Measurements from ENCODE around the gene CDK6. TPM values are rescaled to one million over a fixed set of nuclear protein-coding genes. Genes with fewer than 3 reads are reported as not detected.

CDK6 gene
- total RNA-seq, 2 donors from 2014 or later: 28.5 to 36.6 TPM

GRCh38 chr7:92875173-92875572 lies 38.8 kb upstream of the CDK6 start:
- peaks cover 2% of the 10 kb centered on the region for H3K4me1 Mint-ChIP-seq
- H3K4me1 ChIP-seq (ENCODE audit: control insufficient read depth, insufficient read depth, low read length): peaks cover 4% of the 10 kb centered on the region
- H3K27ac Mint-ChIP-seq: no peak overlapping the region
- H3K9me3 ChIP-seq (ENCODE audit: control insufficient read depth, low read length): no peaks in the 10 kb centered on the region
- no peaks in the 10 kb centered on the region for H3K36me3 ChIP-seq (ENCODE audit: control insufficient read depth, insufficient read depth, low read length)
- TF ChIP-seq, protein P1, sequence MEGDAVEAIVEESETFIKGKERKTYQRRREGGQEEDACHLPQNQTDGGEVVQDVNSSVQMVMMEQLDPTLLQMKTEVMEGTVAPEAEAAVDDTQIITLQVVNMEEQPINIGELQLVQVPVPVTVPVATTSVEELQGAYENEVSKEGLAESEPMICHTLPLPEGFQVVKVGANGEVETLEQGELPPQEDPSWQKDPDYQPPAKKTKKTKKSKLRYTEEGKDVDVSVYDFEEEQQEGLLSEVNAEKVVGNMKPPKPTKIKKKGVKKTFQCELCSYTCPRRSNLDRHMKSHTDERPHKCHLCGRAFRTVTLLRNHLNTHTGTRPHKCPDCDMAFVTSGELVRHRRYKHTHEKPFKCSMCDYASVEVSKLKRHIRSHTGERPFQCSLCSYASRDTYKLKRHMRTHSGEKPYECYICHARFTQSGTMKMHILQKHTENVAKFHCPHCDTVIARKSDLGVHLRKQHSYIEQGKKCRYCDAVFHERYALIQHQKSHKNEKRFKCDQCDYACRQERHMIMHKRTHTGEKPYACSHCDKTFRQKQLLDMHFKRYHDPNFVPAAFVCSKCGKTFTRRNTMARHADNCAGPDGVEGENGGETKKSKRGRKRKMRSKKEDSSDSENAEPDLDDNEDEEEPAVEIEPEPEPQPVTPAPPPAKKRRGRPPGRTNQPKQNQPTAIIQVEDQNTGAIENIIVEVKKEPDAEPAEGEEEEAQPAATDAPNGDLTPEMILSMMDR (conservative IDR thresholded peaks at IDR 0.05): no peak
- no peak overlapping the region for H3K9ac ChIP-seq (ENCODE audit: extremely low read depth, low read length, poor library complexity, severe bottlenecking)
- DNase-seq: no peak
- 94% methylated on average over 1 of the region's 1 CpG; no CpG with 5 or more reads in 1 of the 2 experiments for WGBS, 2 experiments (ENCODE audit: insufficient coverage in 1 of 2, insufficient read length in 1 of 2)
- H3K9me3 Mint-ChIP-seq: no peaks in the 10 kb centered on the region
- H3K4me3 ChIP-seq (ENCODE audit: low read length): no peak overlapping the region
- H3K27me3 ChIP-seq (ENCODE audit: control insufficient read depth, insufficient read depth, low read length, poor library complexity, severe bottlenecking): no peaks in the 10 kb centered on the region
- no peak overlapping the region for H3K27ac ChIP-seq (ENCODE audit: low read depth, low read length)
- no peaks in the 10 kb centered on the region for H3K27me3 Mint-ChIP-seq (ENCODE audit: insufficient read depth)
- H3K4me3 Mint-ChIP-seq: no peak overlapping the region
- H3K36me3 Mint-ChIP-seq (ENCODE audit: low read depth): no peaks in the 10 kb centered on the region

DNA sequence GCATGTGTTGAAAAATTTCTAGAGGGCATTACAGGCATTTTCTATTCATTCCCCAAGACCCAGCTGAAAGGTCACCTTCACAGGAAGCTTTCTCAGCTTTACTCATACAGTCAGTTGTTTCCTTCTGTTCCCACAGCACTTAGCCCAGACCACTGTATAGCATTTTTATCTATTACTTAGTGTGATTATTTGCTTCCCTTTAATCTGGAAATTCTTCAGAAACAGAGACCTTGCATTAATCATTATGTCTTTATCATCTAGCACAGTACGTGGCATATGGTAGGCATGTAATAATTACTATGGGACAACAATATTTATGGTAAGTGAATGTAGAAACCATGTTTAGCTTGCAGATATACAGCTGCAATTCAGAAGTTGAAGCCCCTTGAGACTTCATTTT lies 38.2 kb upstream of the CDK6 start:
- H3K4me3 ChIP-seq (ENCODE audit: low read length): no peak overlapping the region
- 100% methylated on average over 1 of the region's 1 CpG for WGBS, 2 experiments (ENCODE audit: insufficient coverage in 1 of 2, insufficient read length in 1 of 2)
- Mint-ChIP-seq H3K36me3 (ENCODE audit: low read depth) (no peaks in the 10 kb centered on the region), H3K4me3 (no peak overlapping the region), H3K27me3 (ENCODE audit: insufficient read depth) (no peaks in the 10 kb centered on the region), H3K27ac (no peak overlapping the region), H3K9me3 (no peaks in the 10 kb centered on the region), H3K4me1 (peaks cover 2% of the 10 kb centered on the region)
- peaks cover 4% of the 10 kb centered on the region for H3K4me1 ChIP-seq (ENCODE audit: control insufficient read depth, insufficient read depth, low read length)
- H3K36me3 ChIP-seq (ENCODE audit: control insufficient read depth, insufficient read depth, low read length): no peaks in the 10 kb centered on the region
- H3K9me3 ChIP-seq (ENCODE audit: control insufficient read depth, low read length): peaks cover 3% of the 10 kb centered on the region
- no peak overlapping the region for H3K27ac ChIP-seq (ENCODE audit: low read depth, low read length)
- DNase-seq: no peak
- TF ChIP-seq, protein P1 (conservative IDR thresholded peaks at IDR 0.05): no peak
- H3K9ac ChIP-seq (ENCODE audit: extremely low read depth, low read length, poor library complexity, severe bottlenecking): no peak overlapping the region
- no peaks in the 10 kb centered on the region for H3K27me3 ChIP-seq (ENCODE audit: control insufficient read depth, insufficient read depth, low read length, poor library complexity, severe bottlenecking)

DNA sequence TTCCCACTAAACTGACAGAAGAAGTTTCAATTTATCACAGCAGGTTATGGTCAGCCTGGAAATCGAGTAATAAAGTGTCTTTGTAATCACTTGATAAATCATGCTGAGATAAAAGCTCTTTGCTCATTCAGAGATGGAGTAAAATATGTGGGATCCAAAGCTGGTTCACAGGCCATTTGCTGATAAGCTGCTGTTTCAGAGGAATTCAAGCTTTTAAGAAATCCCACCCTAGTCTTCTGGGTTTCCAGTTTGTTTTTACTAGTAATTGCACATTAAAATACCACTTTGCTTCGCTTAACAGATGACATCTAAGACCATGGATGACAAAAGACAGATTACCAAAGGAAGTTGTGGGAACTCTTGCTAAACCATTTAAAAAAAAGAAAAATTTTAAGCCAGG lies 37.4 kb upstream of the CDK6 start:
- TF ChIP-seq, protein P1 (conservative IDR thresholded peaks at IDR 0.05): no peak

More for the DNA sequence above, 37.4 kb upstream of the CDK6 start:
- no peaks in the 10 kb centered on the region for H3K9me3 Mint-ChIP-seq
- whole genome bisulfite sequencing, 2 experiments (ENCODE audit: insufficient coverage in 1 of 2, insufficient read length in 1 of 2): 50 to 75% methylated on average over 1 to 2 of the region's 2 CpGs
- Histone ChIP-seq H3K9ac (ENCODE audit: extremely low read depth, low read length, poor library complexity, severe bottlenecking) (no peak overlapping the region), H3K4me3 (ENCODE audit: low read length) (no peak overlapping the region), H3K27me3 (ENCODE audit: control insufficient read depth, insufficient read depth, low read length, poor library complexity, severe bottlenecking) (no peaks in the 10 kb centered on the region), H3K36me3 (ENCODE audit: control insufficient read depth, insufficient read depth, low read length) (no peaks in the 10 kb centered on the region), H3K9me3 (ENCODE audit: control insufficient read depth, low read length) (peaks cover 11% of the 10 kb centered on the region), H3K4me1 (ENCODE audit: control insufficient read depth, insufficient read depth, low read length) (peaks cover 4% of the 10 kb centered on the region), H3K27ac (ENCODE audit: low read depth, low read length) (no peak overlapping the region)
- H3K4me1 Mint-ChIP-seq: peaks cover 2% of the 10 kb centered on the region
- no peaks in the 10 kb centered on the region for H3K36me3 Mint-ChIP-seq (ENCODE audit: low read depth)
- H3K27me3 Mint-ChIP-seq (ENCODE audit: insufficient read depth): no peaks in the 10 kb centered on the region
- no peak for DNase-seq
- H3K27ac Mint-ChIP-seq: no peak overlapping the region
- H3K4me3 Mint-ChIP-seq: no peak overlapping the region
